HCT116 (cell line): Measurements from ENCODE around the gene CDKN1C. TPM values are rescaled to one million over a fixed set of nuclear protein-coding genes. Genes with fewer than 3 reads are reported as not detected.

Experiments
- ATAC-seq: fragments of 200-7000 bp; cut with Tn5 transposase; 2 replicates; pipeline ENCODE4 v1.9.1; 2020; ENCODE audit warnings: mild to moderate bottlenecking, moderate library complexity
- BruUV-seq: library from RNA; stranded (reverse); fragments of 400-500 nt; replicated peaks from 2 replicates; lab custom pipeline; 2021; lab: Mats Ljungman, UMichigan
- CTCF ChIA-PET: fragments of 300-600 bp; sonication (Branson Sonifier 250); formaldehyde crosslinking; loops from one replicate; lab custom pipeline; 2021; ENCODE audit warnings: antibody characterized with exemption; lab: Charles Lee
- POLR2A ChIA-PET: fragments of 300-600, 350-600 bp; sonication (Branson Sonifier 250); formaldehyde crosslinking; loops from one replicate; lab custom pipeline; 2021; ENCODE audit warnings: antibody characterized with exemption; lab: Charles Lee
- RAD21 ChIA-PET, 2 experiments: fragments of 300-600 bp; sonication (Branson Sonifier 250); formaldehyde crosslinking; loops; one replicate each; lab custom pipeline; 2023; ENCODE audit warnings: low total read pairs in 2 of 2; ENCODE audit not compliant: uncharacterized antibody in 2 of 2, unreplicated experiment in 2 of 2, low non-redundant PET in 1 of 2; lab: Charles Lee
- DNase-seq: peaks from one replicate; pipeline ENCODE4 v3.0.0-alpha.2; 2010; ENCODE audit warnings: low read depth, low spot score
- H2AFZ ChIP-seq: fragments of 200-600 bp; shearing (Covaris generic), sonication (generic); 2 replicates; pipeline ENCODE4 v1.6.1; 2017; ENCODE audit warnings: low read depth, mixed run types, mixed read lengths, antibody characterized with exemption, low read length; ENCODE audit not compliant: poor library complexity, severe bottlenecking
- H3K27ac ChIP-seq: 2 replicates; pipeline ENCODE4 v1.5.1; 2012; ENCODE audit warnings: low read depth, low read length
- H3K27me3 ChIP-seq: fragments of 200-600 bp; sonication (generic); 2 replicates; pipeline ENCODE4 v1.6.1; 2016; ENCODE audit warnings: mixed run types, low read length, mixed read lengths; ENCODE audit not compliant: insufficient read depth
- H3K36me3 ChIP-seq, 2 experiments: fragments of 200-500 bp in 1 of 2; fragments of 200-600 bp in 1 of 2; sonication (Bioruptor generic) in 1 of 2; sonication (generic) in 1 of 2; 2 replicates each; pipeline versions ENCODE4 v1.5.1 to v1.6.1; 2014 to 2016; ENCODE audit warnings: low read length in 2 of 2, inconsistent platforms in 1 of 2, mixed read lengths in 1 of 2, mixed run types in 1 of 2; ENCODE audit not compliant: insufficient read depth in 2 of 2, control insufficient read depth in 1 of 2
- H3K4me1 ChIP-seq, 2 experiments: fragments of 200-600 bp in 1 of 2; sonication (generic) in 1 of 2; 2 replicates each; pipeline versions ENCODE4 v1.5.1 to v1.6.1; 2012 to 2017; ENCODE audit warnings: low read length in 2 of 2, inconsistent platforms in 1 of 2, mild to moderate bottlenecking in 1 of 2, mixed read lengths in 1 of 2, mixed run types in 1 of 2, moderate library complexity in 1 of 2; ENCODE audit not compliant: insufficient read depth in 2 of 2, control insufficient read depth in 1 of 2
- H3K4me2 ChIP-seq: fragments of 200-600 bp; sonication (generic); 2 replicates; pipeline ENCODE4 v1.6.1; 2017; ENCODE audit warnings: mixed run types, low read length, mixed read lengths
- H3K4me3 ChIP-seq, 2 experiments: fragments of 200-600 bp in 1 of 2; sonication (generic) in 1 of 2; replicated peaks in 1 of 2; 2 replicates each; pipeline ENCODE4 v1.5.1; 2011 to 2016; ENCODE audit warnings: low read length in 2 of 2, control low read depth in 1 of 2, low read depth in 1 of 2, mild to moderate bottlenecking in 1 of 2, mixed read lengths in 1 of 2, mixed run types in 1 of 2
- H3K79me2 ChIP-seq: fragments of 200-600 bp; sonication (generic); 2 replicates; pipeline ENCODE4 v1.6.1; 2017; ENCODE audit warnings: mild to moderate bottlenecking, mixed run types, low read length, moderate library complexity, mixed read lengths; ENCODE audit not compliant: insufficient read depth
- H3K9ac ChIP-seq: fragments of 200-600 bp; sonication (generic); 2 replicates; pipeline ENCODE4 v1.6.1; 2016; ENCODE audit warnings: low read length, mixed read lengths
- H3K9me2 ChIP-seq: fragments of 200-600 bp; sonication (generic), shearing (Covaris generic); 2 replicates; pipeline ENCODE4 v1.6.1; 2017; ENCODE audit warnings: mixed run types, mild to moderate bottlenecking, moderate library complexity; ENCODE audit not compliant: insufficient read depth
- H3K9me3 ChIP-seq, 2 experiments: fragments of 200-500 bp in 1 of 2; fragments of 200-600 bp in 1 of 2; sonication (Bioruptor generic) in 1 of 2; sonication (generic) in 1 of 2; 2 replicates each; pipeline ENCODE4 v1.6.1; 2014 to 2017; ENCODE audit warnings: low read length in 2 of 2, mixed read lengths in 2 of 2, inconsistent platforms in 1 of 2, low read depth in 1 of 2, mild to moderate bottlenecking in 1 of 2, mixed run types in 1 of 2, moderate library complexity in 1 of 2; ENCODE audit not compliant: control insufficient read depth in 1 of 2, insufficient read depth in 1 of 2
- H4K20me1 ChIP-seq: fragments of 200-600 bp; sonication (generic), shearing (Covaris generic); 2 replicates; pipeline ENCODE4 v1.6.1; 2017; ENCODE audit warnings: mixed run types, mild to moderate bottlenecking, moderate library complexity; ENCODE audit not compliant: insufficient read depth
- CEBPB ChIP-seq: IDR thresholded peaks from 2 replicates; pipeline ENCODE4 v1.6.1; 2012; ENCODE audit warnings: low read depth
- ELF1 ChIP-seq: IDR thresholded peaks from 2 replicates; pipeline ENCODE4 v1.6.1; 2012; ENCODE audit warnings: low read depth, borderline replicate concordance
- EZH2 ChIP-seq: fragments of 200-600 bp; sonication (generic); IDR thresholded peaks from 2 replicates; pipeline ENCODE4 v1.6.1; 2017; ENCODE audit warnings: antibody characterized with exemption, mixed run types
- FOSL1 ChIP-seq: IDR thresholded peaks from 2 replicates; pipeline ENCODE4 v1.6.1; 2012; ENCODE audit warnings: low read depth
- POLR2A ChIP-seq: IDR thresholded peaks from 2 replicates; pipeline ENCODE4 v1.7.0; 2011; ENCODE audit warnings: borderline replicate concordance; ENCODE audit not compliant: insufficient read depth, insufficient read length; ENCODE audit errors: extremely low read depth
- POLR2AphosphoS5 ChIP-seq: IDR thresholded peaks from 2 replicates; pipeline ENCODE4 v1.6.1; 2011; ENCODE audit warnings: mild to moderate bottlenecking, low read depth, low read length, moderate library complexity
- REST ChIP-seq: IDR thresholded peaks from 2 replicates; pipeline ENCODE4 v1.6.1; 2012; ENCODE audit warnings: low read depth
- SIN3A ChIP-seq: IDR thresholded peaks from 2 replicates; pipeline ENCODE4 v1.6.1; 2012; ENCODE audit warnings: low read depth
- SP1 ChIP-seq: IDR thresholded peaks from 2 replicates; pipeline ENCODE4 v1.6.1; 2012; ENCODE audit warnings: low read depth
- SRF ChIP-seq: IDR thresholded peaks from 2 replicates; pipeline ENCODE4 v1.6.1; 2012; ENCODE audit warnings: low read depth
- TCF7L2 ChIP-seq: IDR thresholded peaks from 2 replicates; pipeline ENCODE4 v1.7.0; 2011; ENCODE audit warnings: borderline replicate concordance, inconsistent platforms; ENCODE audit not compliant: insufficient read depth, insufficient read length; ENCODE audit errors: extremely low read depth
- ZNF274 ChIP-seq: fragments of 200-500 bp; sonication (Bioruptor generic); IDR thresholded peaks from 2 replicates; pipeline ENCODE4 v1.6.1; 2014; ENCODE audit warnings: mild to moderate bottlenecking, low read depth, low read length, inconsistent platforms
- intact Hi-C: fragments of 100-400 bp; cut with micrococcal nuclease; formaldehyde crosslinking; loops from 2 replicates; pipeline ENCODE4 v1.10.0; 2022
- total RNA-seq: library from RNA; stranded (reverse); gene quantifications from one replicate; pipeline ENCODE4 v1.2.1, GENCODE V29; 2021; ENCODE audit not compliant: unreplicated experiment

Gene CDKN1C
- total RNA-seq, 1 experiment from 2014 or later: 24.0 TPM

GRCh38 chr11:2858995-2859698 is 26.4 kb downstream of the CDKN1C start:
- Histone ChIP-seq H3K4me3 (no peak overlapping the region), H3K27ac (no peak overlapping the region), H3K9me2 (no peaks in the 10 kb centered on the region), H3K79me2 (no peaks in the 10 kb centered on the region), H3K4me2 (no peak overlapping the region), H3K9me3 (no peaks in the 10 kb centered on the region), H4K20me1 (no peaks in the 10 kb centered on the region), H3K9ac (no peak overlapping the region), H2AFZ (no peak overlapping the region), H3K36me3 (no peaks in the 10 kb centered on the region), H3K27me3 (no peaks in the 10 kb centered on the region), H3K4me1 (peaks cover 7 to 10% of the 10 kb centered on the region in 2 experiments; a peak in 3 of 4 replicates)
- RAD21 ChIA-PET: no interaction called here
- intact Hi-C loops: no loop called here
- no peak for DNase-seq
- TF ChIP-seq REST: no peak
- no peak for TF ChIP-seq EZH2
- no peak for TF ChIP-seq FOSL1
- no peak for TF ChIP-seq POLR2AphosphoS5
- ATAC-seq: no peak
- CTCF ChIA-PET: no interaction called here
- no TSS peak for BruUV-seq
- POLR2A ChIA-PET: no interaction called here

GRCh38 chr11:2857918-2858317 is 27.7 kb downstream of the CDKN1C start:
- POLR2A ChIA-PET: no interaction called here
- Histone ChIP-seq H3K9me3 (no peaks in the 10 kb centered on the region), H3K79me2 (no peaks in the 10 kb centered on the region), H2AFZ (no peak overlapping the region), H3K9me2 (no peaks in the 10 kb centered on the region), H3K36me3 (no peaks in the 10 kb centered on the region), H4K20me1 (no peaks in the 10 kb centered on the region), H3K4me2 (no peak overlapping the region), H3K27me3 (no peaks in the 10 kb centered on the region), H3K9ac (no peak overlapping the region), H3K4me1 (peaks cover 7 to 10% of the 10 kb centered on the region in 2 experiments; a peak in 3 of 4 replicates), H3K27ac (no peak overlapping the region), H3K4me3 (no peak overlapping the region)
- ATAC-seq: no peak
- BruUV-seq: no TSS peak
- no peak for TF ChIP-seq ELF1
- no peak for TF ChIP-seq POLR2A
- TF ChIP-seq SP1: no peak
- no peak for TF ChIP-seq CEBPB
- no peak for TF ChIP-seq SIN3A
- no peak for TF ChIP-seq TCF7L2
- no peak for TF ChIP-seq ZNF274
- TF ChIP-seq SRF: no peak
- TF ChIP-seq REST: no peak
- intact Hi-C loops: no loop called here
- no peak for DNase-seq
- RAD21 ChIA-PET: no interaction called here
- CTCF ChIA-PET: no interaction called here
